GM18498 (cell line): ENCODE results near the gene TPRG1L.
"Not testable (repeated sequence)": the region's sequence is repeated elsewhere in the genome, so short reads cannot be mapped to it uniquely, and the experiment has no call there.

Source experiments
- ATAC-seq: cut with Tn5 transposase; IDR thresholded peaks from one replicate; pipeline ENCODE4 v1.9.1; 2021; ENCODE audit warnings: mild to moderate bottlenecking, moderate library complexity; ENCODE audit not compliant: unreplicated experiment

The TPRG1L gene

GRCh38 chr1:3607703-3608065 is 17.1 kb upstream of the TPRG1L start:
- ATAC-seq: no peak

DNA sequence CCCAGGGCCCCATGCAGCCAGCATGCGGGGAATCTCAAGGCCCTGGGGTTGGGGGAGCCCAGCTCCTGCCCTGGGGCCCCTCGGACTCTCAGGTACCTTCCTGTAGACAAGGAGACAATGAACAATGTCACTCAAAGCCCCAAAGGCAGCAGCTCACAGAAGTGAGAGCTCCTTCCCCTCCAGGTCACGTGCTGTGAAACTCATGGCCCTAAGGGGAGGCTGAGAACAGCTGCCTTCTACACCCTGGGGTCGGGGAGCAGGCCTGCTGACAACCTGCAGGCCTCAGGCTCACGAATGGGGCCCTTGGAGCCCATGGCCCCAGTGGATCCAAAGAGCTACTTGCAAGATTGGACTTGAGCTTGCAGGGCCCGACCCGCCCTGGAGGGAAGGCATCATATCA is 16.7 kb upstream of the TPRG1L start:
- no peak for ATAC-seq

DNA sequence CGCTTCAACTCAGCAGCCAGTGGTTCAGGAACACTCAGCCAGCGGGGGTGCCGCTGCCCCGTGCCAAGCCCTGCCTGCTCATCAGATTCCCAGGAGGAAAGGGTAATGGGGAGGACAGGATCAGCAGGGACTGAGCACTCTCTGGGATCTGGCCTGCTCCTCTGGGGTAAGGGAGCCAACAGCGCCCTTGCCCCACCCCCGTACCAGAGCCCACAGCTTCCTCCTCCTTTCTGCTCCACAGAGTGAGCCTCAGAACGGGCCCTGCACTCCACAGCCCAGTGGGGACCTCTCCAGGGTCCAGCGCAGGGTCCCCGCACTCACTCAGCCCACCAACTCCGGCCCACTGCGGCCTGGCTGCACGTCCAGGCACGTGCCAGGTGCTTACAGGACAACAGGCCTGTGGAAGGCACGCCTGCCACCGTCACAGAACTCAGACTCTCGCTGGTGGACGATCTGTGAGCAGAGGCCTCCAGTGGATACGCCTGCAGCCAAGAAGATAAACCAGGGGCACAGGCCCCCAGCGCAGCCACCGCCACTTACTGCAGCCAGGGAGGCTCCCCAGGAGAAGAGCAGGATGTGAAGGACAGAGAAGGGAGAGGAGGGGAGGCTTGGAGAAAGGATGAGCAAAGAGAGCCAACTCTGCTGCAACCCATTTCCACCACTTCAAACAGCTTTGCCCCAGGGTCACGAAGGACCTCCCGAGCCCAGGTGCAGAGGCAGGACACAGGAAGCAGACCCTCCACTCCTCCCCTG is 15.6 kb upstream of the TPRG1L start:
- ATAC-seq: no peak

DNA sequence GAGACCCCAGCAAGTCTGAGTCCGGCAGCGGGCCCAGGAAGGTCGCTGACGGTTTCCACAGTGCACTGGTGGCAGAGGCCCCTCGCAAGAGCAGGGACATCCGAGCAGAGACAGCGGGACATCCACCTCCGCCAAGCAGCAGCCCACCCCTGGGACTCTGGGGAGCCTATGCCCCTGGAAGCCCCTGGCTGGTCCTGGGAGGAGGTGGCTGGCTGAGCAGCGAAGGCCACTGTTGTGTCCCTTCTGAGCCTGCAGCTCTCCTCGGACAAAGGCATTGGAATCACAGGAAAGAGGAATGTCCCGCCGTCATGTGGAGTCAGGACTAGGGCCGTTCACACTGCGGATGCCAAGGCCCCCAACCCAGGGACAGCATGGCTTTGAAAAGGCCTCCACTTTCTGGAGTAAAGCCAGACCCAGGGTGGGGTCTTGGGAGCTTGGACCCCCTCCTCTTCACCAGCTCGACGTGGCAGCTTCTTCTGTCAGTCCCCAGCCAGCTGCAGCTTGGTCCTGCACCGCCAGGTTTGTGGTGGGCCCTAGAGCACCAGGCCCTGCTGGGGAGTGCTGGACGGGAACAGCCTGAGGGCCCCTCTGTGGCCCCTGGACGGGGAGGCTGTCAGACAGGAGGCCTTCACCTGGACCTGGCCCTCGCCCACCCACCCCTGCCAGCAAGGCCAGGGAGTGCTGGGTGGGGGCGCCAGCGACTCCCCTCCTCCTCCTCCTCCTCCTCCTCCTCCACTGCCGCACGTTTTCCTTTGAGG is 14.9 kb upstream of the TPRG1L start:
- no peak for ATAC-seq

- ATAC-seq: no peak
Measured at GRCh38 chr1:3610527-3611169, 14.2 kb upstream of the TPRG1L start.

DNA sequence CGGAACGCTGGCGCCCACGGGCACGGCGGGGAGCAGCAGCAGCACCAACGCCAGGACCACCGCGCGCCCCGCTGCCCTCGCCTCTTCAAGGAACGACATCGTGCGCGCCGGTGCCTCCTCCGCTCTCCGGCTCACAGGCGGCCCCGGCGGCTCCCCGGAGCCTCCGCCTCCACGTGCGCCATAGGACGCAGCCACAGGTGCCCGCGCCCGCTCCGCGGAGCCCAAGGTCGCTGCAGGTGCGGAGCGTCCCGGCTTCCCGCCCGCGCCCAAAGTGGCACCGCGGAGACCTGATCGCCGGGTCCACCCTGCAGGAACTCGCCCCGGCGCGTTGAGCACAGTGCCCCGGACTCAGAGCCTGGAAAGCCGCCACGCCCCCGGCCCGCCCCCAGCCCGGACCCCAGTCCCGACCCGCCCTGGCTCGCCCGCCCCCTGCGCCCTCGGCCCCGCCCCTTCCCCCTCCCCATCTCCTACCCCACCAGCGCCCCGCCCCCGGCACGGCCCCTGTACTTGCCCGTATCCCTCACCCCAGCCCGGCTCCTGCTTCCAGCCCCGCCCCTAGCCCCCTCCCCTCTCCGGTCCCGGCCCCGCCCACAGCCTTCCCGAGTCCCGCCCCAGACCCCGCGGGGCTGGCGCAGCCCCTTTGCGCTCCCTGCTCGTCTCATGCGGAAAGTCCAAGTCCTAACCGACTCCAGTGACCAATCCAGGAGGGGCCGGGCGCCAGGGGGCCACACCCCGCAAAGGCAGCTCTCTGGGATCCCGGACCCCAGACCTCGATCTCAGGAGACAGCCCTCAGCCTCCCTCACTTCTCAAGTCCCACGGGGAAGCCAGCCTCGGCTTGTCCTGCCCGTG is 13.4 kb upstream of the TPRG1L start, which contains the start of gene MEGF6:
TSS of gene MEGF6 (minus strand) at position 339 of the 850 bp plus-strand sequence. CDS start at position 99, 240 bp downstream.
- ATAC-seq: no peak

DNA sequence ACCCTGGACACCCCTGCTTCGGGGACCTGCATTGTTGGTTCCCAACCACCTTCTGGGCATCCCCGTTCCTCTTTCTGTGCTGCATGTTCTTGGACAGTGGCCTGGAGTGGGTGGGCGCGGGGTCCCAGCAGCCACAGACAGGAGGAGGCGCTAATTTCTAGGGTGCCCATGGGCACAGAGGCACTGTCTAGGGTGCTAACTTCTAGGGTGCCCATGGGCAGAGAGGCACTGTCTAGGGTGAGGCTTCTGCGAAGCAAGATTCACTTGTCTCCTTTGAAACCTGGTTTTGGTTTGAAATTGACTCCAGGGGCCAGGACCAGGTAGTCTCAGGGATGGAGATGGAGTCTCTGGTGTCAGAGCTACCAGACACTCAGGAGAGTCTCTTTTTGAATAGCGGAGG is 12.7 kb upstream of the TPRG1L start:
- no peak for ATAC-seq

- no peak for ATAC-seq
Measured at GRCh38 chr1:3614755-3615742, 9.8 kb upstream of the TPRG1L start.

DNA sequence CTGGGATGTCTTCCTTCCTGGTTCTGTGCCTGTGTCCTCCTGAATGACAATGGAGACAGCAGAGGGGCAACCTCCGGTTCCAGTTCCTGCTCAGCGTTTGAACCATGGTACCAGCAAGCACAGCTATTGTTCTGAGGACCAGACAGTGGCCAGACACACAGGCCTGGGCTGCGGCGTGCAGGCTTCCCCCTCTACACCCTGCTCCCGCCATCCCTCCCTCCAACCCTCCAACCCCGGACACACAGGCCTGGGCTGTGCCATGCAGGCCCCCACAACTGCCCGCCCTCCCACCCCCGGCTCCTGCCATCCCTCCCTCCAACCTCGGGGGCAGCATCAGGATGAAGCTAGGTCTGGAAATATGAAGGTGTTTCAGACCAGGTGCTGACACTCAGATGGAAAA is 8.0 kb upstream of the TPRG1L start:
- no peak for ATAC-seq

GRCh38 chr1:3617806-3618345 is 6.9 kb upstream of the TPRG1L start:
- ATAC-seq: no peak

- ATAC-seq: no peak
Measured at GRCh38 chr1:3618531-3618880, 6.3 kb upstream of the TPRG1L start.

GRCh38 chr1:3618881-3619671 is 5.7 kb upstream of the TPRG1L start:
- peak; percentile 61 for ATAC-seq

DNA sequence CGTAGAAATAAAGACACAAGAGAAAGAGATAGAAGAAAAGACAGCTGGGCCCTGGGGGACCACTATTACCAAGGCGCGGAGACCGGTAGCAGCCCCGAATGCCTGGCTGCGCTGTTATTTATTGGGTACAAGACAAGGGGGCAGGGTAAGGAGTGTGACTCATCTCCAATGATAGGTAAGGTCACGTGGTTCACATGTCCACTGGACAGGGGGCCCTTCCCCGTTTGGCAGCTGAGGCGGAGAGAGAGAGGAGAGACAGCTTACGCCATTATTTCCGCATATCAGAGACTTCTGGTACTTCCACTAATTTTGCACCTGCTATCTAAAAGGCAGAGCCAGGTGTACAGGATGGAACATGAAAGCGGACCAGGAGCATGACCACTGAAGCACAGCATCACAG is 4.1 kb upstream of the TPRG1L start:
- ATAC-seq: no peak

- not testable (repeated sequence) for ATAC-seq
Measured at GRCh38 chr1:3621151-3621671, 3.6 kb upstream of the TPRG1L start.

GRCh38 chr1:3622102-3622501 is 2.7 kb upstream of the TPRG1L start:
- not testable (repeated sequence) for ATAC-seq

GRCh38 chr1:3623441-3624199 is 1.2 kb upstream of the TPRG1L start:
- ATAC-seq: no peak

DNA sequence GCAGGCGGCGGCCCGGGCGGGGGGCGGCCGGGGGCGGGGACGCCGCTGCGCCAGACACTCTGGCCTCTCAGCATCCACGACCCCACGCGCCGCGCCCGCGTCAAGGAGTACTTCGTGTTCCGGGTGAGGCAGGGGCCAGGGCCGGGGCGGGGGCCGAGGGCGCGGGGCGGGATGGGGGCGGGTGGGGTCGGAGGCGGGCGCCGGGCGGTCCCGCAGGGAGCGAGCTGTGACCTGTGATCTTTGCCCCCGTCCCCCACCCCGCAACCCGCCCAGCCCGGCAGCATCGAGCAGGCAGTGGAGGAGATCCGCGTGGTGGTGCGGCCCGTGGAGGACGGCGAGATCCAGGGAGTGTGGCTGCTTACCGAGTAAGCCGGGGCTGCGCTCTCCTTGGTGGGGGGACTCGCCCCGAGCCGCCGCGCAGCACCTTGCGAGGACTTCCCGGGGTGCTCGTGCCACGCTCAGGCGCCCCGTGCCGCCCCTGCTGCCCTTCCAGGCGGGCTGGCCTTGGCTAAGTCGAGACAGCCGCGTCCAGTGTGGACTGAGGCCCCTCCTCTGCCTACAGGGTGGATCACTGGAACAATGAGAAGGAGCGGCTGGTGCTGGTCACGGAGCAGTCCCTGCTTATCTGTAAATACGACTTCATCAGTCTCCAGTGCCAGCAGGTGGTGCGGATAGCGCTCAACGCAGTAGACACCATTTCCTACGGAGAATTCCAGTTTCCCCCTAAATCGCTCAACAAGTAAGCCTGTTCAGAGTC is 514 bp downstream of the TPRG1L start:
- ATAC-seq: no peak
